Activated T-cell treated with anti-CD3 and anti-CD28 coated beads for 48 hours (primary cell): ENCODE results near the gene APOC4.
"Not testable (repeated sequence)": the region's sequence is repeated elsewhere in the genome, so short reads cannot be mapped to it uniquely, and the experiment has no call there.

Experiments used
- DNase-seq: peaks from one replicate; pipeline ENCODE4 v3.0.0-alpha.2; 2020; ENCODE audit warnings: low read depth

Gene APOC4

DNA sequence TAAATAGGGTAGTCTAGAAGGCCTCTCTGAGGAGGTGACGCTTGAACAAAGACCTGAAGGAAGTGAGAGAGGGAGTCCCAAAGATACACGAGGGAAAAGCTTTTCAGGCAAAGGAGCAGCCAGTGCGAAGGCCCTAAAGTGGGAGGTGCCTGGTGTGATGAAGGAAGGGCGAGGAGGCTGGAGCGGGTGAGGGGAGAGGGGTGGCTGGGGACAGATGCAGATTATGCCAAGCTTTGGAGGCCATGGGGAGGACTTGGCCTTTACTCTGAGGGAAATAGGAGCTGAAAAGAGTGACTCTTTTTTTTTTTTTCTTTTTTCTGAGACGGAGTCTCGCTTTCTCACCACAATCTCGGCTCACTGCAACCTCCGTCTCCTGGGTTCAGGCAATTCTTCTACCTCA lies 16.1 kb downstream of the APOC4 start:
- no peak for DNase-seq

DNA sequence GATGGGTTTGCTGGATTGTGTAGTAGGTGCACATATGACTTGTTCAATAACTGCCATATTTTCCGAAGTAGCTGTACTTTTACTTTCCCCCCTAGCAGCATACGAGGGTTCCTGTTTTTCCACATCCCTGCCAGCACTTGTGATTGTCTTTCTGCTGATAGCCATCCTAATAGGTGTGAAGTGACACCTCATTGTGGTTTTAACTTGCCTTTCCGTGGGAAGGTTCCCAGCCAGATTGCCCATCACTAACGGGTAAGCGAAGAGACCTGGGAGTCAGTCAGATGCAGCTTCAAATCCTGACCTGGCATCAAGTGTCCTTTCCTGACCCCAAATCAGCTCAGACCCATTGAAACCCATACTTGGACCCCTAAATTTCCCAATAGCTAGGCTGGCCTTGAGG lies 17.7 kb downstream of the APOC4 start:
- no peak for DNase-seq

DNA sequence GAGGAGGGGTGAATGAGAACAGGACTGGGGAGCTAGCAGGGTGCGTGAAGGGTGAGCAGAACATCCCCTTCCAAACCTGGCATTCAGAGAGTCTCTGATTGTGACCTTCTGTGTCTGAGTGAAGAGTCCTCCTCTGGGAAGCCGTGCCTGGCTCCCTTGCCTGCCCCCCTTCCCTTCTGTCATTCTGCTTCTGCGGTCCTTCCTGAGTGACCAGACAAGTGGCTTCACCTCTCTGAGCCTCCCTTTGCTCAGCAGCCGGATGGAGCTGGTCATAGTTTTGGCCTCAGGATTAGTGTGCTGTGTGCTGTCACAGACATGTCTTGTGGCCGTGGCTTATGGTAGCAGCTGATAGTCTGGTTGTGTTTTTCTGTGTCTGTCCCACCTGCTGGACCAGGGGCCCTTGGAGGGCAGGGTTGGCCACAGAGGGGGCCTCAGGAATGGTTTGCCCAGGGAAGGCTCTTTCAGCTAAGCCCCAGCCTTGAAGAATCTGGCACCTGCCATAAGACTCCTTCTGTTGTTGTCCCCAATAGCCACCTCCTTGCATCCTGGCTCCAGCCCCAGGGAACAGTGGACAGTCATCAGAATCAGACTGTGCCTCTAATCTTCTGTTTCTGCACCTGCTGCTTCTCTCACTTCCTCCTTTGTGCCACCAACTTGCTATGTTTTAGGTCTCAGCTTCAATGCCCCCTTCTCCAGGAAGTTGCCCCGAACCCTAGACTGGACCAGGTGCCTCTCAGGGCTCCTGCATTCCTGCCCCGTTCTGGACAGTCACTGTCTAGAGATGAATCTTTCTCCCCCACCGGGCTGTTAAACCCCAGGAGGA lies 19.1 kb downstream of the APOC4 start:
- DNase-seq, result no peak

DNA sequence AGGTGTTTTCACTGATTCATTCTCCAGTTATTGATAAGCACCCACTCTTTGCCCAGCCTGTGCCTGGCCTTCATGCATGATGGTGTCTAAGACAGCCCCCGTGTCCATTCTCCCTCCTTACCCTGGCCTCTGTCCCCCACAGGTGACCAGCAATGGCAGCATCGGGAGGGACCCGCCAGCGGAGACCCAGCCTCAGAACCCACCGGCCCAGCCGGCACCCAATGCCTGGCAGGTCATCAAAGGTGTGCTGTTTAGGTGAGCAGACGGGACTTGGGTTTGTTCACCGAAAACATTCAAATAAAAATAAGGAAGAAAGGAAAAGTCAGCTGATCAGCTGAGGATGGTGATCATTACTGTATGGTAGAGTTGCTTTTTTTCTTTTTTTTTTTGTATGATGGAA lies 19.8 kb downstream of the APOC4 start:
- DNase-seq, result no peak

DNA sequence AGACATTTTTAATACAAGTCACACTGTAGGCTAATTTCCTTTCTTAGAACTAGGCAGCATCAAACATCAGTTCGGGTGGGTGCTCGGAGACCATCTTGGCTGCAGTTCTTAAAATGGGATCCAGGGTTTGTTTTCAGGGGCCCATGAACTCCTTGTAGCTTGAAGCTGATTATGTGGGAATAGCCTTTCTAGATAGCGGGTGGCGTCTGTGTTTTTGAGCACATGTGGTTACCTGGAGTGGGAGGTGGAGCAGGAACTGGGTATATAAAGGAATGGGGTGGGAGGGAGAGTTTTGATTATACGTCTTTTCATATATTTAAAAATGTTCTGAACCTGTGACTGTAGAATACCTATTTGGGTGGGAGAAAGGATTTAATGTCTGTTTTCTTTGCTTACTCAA lies 26.1 kb downstream of the APOC4 start:
- no peak for DNase-seq

DNA sequence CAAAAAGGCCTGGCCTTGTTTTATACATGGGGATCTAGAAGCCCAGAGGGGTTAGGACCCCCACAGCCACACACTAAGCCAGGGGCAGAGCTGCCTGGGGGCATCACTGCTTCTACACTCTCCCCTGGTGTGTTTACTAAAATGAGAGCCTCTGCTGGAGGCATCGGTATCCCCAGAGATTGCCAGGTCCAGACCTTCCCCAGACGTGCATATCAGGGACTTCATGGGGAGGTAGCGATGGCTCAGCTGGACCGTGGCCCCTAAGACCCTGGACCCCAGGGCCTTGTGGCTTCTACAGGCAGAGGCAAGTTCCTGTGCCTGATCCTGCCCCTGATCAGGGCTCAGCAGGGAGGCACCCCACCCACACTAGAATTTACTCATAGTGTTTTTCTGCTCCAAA lies 26.6 kb downstream of the APOC4 start:
- DNase-seq, result no peak

DNA sequence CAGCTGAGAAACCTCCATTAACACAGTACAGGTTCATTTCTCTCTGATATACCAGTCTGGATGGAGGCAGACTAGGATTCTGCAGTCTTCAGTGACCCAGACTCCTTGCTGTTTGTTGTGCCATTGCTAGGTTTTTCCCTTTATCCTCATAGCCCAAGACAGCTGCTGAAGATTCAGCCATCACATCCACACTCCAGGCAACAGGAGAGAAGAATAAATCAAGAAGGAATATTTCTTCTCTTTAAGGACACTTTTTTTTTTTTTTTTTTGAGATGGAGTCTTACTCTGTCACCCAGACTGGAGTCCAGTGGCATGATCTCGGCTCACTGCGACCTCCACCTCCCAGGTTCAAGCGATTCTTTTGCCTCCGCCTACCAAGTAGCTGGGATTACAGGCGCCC lies 27.4 kb downstream of the APOC4 start:
- no peak for DNase-seq

DNA sequence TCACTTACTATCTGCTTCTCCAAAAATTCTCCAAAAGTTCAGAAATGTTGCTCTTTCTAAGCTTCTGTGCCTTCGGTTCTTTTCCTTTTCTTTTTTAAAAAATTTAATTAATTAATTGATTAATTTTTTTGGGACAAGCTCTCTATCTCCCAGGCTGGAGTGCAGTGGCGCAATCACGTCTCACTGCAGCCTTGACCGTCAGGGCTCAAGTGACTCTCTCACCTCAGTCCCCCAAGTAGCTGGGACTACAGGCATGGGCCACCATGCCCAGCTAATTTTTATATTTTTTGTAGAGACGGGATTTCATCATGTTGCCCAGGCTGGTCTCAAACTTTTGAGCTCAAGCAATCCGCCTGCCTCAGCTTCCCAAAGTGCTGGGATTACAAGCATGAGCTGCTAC lies 29.4 kb downstream of the APOC4 start:
- not testable (repeated sequence) for DNase-seq

DNA sequence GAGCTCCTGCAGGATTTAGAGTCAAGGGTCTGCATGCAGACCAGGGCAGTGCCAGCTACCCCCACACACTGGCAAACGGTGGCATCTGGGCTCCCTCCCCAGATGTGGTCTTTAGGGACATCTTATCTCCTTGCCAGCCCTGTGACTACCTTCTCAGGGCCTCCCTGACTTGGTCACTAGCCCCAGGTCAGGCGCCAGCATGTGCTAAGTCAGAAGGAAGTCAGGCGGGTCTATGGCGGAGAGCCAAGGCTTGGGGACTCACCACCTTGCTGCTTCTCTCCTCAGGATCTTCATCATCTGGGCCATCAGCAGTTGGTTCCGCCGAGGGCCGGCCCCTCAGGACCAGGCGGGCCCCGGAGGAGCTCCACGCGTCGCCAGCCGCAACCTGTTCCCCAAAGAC lies 30.8 kb downstream of the APOC4 start:
- no peak for DNase-seq

DNA sequence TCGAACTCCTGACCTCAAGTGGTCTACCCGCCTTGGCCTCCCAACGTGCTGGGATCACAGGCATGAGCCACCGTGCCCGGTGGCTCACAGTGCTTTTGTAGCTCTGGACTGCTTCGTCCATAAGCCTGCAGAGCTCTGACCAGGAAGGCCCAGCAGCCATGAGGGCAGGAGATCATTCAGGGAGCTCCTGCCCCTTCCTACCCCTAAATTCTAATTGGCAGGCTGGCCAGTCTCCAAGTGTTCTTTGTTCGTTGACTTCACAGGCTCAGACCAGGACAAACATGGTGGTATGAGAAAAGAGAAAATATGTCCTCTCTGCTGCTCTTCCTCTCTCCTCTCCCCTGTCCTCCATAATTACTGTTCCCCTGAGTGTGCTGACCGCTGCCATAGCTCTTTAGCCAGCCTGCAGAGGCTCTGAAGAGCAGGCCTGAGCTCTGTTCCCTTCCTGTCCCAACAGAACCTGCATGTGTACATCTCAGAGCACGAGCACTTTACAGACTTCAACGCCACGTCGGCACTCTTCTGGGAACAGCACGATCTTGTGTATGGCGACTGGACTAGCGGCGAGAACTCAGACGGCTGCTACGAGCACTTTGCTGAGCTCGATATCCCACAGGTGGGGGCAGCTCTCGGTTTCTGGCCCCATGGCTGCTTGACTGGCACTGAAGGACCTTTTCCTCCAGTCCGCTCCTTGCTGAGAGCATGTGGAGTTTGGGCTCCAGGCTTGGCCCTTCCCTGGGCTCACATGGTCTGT lies 32.1 kb downstream of the APOC4 start:
- no peak for DNase-seq

DNA sequence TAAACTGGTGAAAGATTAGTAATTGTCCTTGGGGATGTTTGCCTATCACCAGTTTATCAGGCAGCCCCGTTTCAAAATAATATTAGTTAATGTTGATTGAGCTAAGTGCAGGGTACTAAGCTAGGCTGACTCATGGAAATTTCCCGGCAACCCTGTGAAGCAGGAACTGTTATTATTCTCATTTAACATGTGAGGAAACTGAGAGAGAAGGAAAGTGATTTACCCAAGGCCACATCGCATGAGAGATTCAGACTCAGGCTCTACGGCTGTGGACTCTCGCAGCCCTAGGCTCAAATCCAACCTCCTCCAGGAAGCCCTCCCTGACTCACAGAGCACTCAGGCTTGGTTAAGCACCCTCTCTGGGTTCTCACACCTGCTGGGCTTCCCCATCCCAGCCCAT lies 32.8 kb downstream of the APOC4 start:
- no peak for DNase-seq

DNA sequence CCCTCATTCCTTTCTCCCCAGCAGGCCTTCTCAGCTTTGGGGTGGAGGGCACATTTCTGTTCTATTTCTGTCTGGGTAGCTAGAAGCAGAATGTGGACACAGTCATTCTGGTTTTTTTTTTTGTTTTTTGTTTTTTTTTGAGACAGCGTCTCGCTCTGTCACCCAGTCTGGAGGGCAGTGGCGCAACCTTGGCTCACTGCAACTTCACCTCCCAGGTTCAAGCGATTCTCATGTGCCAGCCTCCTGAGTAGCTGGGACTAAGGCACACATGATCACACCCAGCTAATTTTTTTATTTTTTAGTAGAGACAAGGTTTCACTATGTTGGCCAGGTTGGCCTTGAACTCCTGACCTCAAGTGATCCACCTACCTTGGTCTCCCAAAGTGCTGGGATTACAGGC lies 33.4 kb downstream of the APOC4 start:
- no peak for DNase-seq

DNA sequence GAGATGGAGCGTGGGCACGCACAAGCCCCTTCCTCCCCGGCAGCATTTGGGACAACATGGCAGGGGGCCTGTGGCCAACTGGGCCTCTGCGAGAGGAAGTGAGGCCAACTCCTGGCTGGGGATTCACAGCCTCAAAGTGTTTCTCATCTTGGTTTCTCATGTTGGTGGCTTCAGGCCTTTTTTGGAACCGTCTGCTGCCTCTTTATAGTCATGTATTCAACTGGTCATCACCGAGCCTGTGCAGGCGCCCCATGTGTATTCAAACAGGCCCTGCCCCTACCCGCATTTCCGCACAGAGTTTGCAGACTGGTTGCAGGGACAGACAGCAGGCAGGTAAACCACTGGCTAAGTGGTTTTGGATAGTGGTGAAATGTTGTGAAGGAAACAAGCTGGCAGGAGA lies 42.0 kb downstream of the APOC4 start:
- no peak for DNase-seq

DNA sequence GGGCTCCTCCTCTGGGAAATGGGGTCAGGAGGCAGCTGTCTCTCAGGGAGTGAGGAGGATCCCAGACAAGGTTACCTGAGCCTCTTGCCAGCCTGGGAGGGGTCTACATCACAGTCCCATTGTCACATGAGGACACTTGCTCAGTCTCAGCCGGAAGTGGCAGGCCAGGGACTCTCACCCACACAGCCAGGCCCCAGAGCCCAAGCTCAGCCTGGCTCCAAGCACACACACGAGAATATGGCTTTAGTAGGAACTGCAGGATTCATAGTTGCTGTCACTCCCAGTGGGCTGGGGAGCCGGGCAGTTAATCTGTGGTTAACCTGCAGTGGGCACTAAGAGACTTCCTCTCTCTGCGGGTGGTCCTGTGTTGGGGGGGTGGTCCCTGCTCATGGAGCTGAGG lies 43.4 kb downstream of the APOC4 start:
- DNase-seq, result no peak

DNA sequence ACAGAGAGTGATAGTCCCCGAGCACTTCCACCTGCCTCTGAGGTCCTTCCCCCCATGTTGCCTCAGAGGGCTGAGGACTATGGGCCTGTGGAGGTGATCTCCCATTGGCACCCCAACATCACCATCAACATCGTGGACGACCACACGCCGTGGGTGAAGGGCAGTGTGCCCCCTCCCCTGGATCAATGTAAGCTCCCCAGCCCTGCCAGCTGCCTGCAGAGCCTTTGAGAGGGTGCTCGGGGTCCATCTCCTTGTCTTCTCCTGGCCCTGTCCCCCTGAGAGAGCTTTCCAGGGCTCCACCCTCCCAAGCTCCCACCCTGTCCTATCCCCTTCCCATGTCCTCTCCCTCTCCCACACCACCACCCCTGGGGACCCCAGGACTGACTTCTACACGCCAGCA lies 44.4 kb downstream of the APOC4 start:
- DNase-seq, result no peak

DNA sequence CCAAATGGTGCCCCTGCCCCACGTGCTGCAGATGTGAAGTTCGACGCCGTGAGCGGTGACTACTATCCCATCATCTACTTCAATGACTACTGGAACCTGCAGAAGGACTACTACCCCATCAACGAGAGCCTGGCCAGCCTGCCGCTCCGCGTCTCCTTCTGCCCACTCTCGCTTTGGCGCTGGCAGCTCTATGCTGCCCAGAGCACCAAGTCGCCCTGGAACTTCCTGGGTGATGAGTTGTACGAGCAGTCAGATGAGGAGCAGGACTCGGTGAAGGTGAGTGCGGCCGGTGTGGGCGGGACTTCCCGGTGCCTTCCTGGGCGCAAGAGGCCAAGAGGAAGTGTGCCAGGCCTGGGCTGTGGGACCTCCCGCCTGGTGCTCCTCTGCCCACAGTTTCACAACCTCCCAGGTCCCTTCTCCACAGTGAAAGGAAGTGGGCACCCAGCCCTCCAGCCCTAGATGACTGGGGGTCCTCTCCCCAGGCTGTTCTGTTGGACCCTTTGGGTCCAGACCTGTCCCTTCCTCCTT lies 45.2 kb downstream of the APOC4 start:
- DNase-seq, result no peak

DNA sequence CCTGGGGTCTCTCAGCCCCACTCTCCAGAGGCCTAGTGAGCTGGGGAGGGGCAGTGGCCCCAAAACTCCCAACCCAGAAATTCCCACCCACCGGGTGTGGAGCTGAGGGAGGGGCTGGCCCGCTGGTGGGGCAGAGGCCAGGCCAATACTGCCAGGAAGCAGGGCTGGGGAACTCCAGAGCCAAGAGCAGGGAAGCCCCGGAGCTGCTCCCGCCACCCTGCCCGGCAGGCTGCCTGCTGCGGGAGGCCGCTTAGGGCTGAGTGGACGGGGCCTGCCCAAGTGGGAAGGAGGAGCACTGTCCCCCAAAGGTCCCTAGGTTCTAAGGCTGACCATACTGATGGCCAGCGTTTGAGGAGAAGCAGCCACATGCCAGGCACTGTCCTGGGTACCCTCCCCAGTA lies 46.2 kb downstream of the APOC4 start:
- no peak for DNase-seq

DNA sequence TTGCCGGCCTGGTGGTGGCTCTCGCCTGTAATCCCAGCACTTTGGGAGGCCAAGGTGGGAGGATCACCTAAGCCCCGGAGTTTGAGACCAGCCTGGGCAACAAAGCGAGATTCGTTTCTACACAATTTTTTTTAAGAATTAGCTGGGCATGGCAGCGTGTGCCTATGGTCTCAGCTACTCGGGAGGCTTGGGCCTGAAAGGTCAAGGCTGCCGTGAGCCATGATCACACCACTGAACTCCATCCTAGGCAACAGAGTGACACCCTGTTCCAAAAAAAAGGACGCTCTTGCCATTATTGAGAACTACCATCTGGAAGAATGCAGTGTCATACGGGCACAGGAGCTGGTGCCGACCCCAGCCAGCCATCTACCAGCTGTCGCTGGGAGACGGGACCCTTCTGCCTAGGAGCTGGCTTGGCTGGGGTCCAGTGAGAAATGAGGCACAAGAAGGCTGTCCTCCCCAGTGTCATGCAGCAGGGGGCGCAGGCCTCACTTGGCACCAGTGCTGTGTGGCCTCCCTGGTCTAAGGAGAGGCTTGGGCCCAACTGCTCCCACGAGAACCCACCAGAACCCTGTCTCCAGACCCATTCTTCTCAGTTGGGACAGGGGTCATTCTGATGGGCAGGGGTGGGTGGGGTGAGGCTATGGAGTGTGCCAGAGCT lies 47.0 kb downstream of the APOC4 start:
- DNase-seq, result peak; percentile 53

DNA sequence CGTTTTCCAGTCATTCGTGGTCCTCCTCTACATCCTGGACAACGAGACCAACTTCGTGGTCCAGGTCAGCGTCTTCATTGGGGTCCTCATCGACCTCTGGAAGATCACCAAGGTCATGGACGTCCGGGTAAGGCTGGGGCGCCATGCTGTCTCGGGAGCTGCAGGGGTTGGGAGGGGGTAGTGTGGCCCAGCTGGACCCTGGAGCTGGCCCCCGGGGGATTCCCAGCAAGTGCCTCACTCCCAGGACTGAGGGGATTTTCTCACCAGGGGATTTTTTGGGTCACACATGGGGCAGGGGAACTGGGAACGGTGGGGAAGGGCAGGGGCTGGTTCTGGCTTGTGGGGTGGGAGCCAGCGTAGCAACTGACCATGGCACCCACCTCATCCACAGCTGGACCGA lies 48.4 kb downstream of the APOC4 start:
- no peak for DNase-seq

DNA sequence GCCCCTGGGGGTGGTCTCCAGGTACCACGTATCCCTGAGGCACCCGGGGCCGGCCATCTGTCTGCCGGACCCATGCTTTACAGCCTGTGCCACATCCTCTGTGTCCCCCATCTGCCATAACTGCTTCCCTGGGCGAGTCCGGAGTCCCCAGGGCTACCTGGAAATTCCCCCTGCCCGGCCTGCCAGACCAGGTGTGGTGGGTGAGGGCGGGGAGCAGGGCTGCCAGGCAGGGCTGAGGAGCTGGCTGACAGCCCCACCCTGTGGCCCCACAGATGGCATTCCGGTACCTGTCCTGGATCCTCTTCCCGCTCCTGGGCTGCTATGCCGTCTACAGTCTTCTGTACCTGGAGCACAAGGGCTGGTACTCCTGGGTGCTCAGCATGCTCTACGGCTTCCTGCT lies 48.9 kb downstream of the APOC4 start:
- DNase-seq, result no peak

DNA sequence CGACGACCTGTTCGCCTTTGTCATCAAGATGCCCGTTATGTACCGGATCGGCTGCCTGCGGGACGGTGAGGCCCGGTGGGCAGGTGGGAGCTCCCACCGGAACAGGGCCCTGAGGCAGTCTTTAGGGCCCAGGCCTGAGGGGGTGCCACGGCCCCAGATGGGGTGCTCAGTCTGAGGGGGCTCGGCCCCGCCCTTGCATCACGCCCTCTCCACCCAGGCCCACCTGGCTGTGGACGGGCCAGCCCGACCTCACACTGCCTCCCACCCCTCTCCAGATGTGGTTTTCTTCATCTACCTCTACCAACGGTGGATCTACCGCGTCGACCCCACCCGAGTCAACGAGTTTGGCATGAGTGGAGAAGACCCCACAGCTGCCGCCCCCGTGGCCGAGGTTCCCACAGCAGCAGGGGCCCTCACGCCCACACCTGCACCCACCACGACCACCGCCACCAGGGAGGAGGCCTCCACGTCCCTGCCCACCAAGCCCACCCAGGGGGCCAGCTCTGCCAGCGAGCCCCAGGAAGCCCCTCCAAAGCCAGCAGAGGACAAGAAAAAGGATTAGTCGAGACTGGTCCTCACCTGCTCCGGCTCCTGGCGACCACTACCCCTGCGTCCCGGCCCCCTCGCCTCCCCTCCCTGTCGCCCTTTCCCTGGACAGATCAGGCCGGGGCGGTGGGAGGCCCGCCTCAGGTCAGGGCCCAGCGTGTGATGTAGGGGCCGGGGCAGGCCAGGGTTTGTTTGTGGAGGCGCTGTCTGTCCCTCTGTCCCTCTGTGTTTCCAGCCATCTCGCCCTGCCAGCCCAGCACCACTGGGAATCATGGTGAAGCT lies 50.5 kb downstream of the APOC4 start:
- no peak for DNase-seq

DNA sequence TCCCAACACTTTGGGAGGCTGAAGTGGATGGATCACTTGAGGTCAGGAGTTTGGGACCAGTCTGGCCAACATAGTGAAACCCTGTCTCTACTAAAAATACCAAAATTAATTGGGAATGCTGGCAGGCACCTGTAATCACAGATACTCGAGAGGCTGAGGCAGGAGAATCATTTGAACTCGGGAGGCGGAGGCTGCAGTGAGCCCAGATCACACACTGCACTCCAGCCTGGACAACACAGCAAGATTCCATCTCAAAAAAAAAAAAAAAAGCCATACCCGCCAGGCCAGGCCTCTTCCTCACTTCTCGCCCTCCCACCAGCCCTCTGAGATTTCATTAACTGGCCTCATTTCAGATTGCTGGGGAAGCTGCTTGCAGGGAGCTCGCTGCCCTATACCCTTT lies 51.5 kb downstream of the APOC4 start:
- no peak for DNase-seq
